ENCODE data around the gene ANKRD62. TPM values are rescaled to one million over a fixed set of nuclear protein-coding genes. Genes with fewer than 3 reads are reported as not detected.

Gene ANKRD62
- total RNA-seq, 8 experiments from 2014 or later, result 0.05 to 0.21 (median 0.14) TPM; not detected in 3

GRCh38 chr18:12088096-12088495 lies 5.5 kb upstream of the ANKRD62 start:
- in situ Hi-C loops (cut with MboI; ENCODE audit: low pct_unique_long_range_greater_than_20kb in 2 of 9, low sequenced_read_pairs in 9 of 9, unreplicated experiment in 9 of 9), result no loop called here
- H3K4me3 ChIP-seq, result no peak overlapping the region
- no peaks in the 10 kb centered on the region for H3K4me1 ChIP-seq (replicated peaks in 1 of 2)
- WGBS, 10 experiments, result 33 to 80% (median 61%) methylated on average over 1 to 2 of the region's 4 CpGs; no CpG with 5 or more reads in 6 of the 10 experiments
- H3K27ac ChIP-seq, result no peak overlapping the region
- no peak for ATAC-seq (replicated peaks in 6 of 8)

- H3K4me3 ChIP-seq, result no peak overlapping the region
- 40 to 80% (median 73%) methylated on average over 1 to 2 of the region's 5 CpGs; no CpG with 5 or more reads in 6 of the 10 experiments for WGBS, 10 experiments
- in situ Hi-C loops (cut with MboI; ENCODE audit: low pct_unique_long_range_greater_than_20kb in 2 of 9, low sequenced_read_pairs in 9 of 9, unreplicated experiment in 9 of 9), result no loop called here
- H3K27ac ChIP-seq, result no peak overlapping the region
- no peaks in the 10 kb centered on the region for H3K4me1 ChIP-seq (replicated peaks in 1 of 2)
- ATAC-seq (replicated peaks in 6 of 8), result no peak
These were observed 4.8 kb upstream of the ANKRD62 start for GRCh38 chr18:12088731-12089375.

GRCh38 chr18:12091538-12092141 lies 2.0 kb upstream of the ANKRD62 start:
- Histone ChIP-seq H3K4me3 (no peak overlapping the region), H3K27ac (no peak overlapping the region), H3K4me1 (replicated peaks in 1 of 2) (no peaks in the 10 kb centered on the region)
- in situ Hi-C loops (cut with MboI; ENCODE audit: low pct_unique_long_range_greater_than_20kb in 2 of 9, low sequenced_read_pairs in 9 of 9, unreplicated experiment in 9 of 9), result no loop called here
- 40 to 83% methylated on average over 1 to 2 of the region's 9 CpGs; no CpG with 5 or more reads in 8 of the 10 experiments for WGBS, 10 experiments
- ATAC-seq (replicated peaks in 6 of 8), result no peak

GRCh38 chr18:12092398-12093229 lies 1.0 kb upstream of the ANKRD62 start:
- H3K27ac ChIP-seq, result no peak overlapping the region
- no peak overlapping the region for H3K4me3 ChIP-seq
- 54 to 93% (median 73%) methylated on average over 1 to 7 of the region's 17 CpGs; no CpG with 5 or more reads in 4 of the 10 experiments for WGBS, 10 experiments
- H3K4me1 ChIP-seq (replicated peaks in 1 of 2), result no peaks in the 10 kb centered on the region
- peak in 3 of 8 experiments; percentile 40 to 78 (median 50) for ATAC-seq (replicated peaks in 6 of 8)
- in situ Hi-C loops (cut with MboI; ENCODE audit: low pct_unique_long_range_greater_than_20kb in 2 of 9, low sequenced_read_pairs in 9 of 9, unreplicated experiment in 9 of 9), result no loop called here

- in situ Hi-C loops (cut with MboI; ENCODE audit: low pct_unique_long_range_greater_than_20kb in 2 of 9, low sequenced_read_pairs in 9 of 9, unreplicated experiment in 9 of 9), result no loop called here
- H3K27ac ChIP-seq, result no peak overlapping the region
- 20 to 92% (median 80%) methylated on average over 1 to 5 of the region's 5 CpGs; no CpG with 5 or more reads in 1 of the 10 experiments for WGBS, 10 experiments
- peak in 1 of 8 experiments; percentile 18 for ATAC-seq (replicated peaks in 6 of 8)
- H3K4me1 ChIP-seq (replicated peaks in 1 of 2), result no peaks in the 10 kb centered on the region
- H3K4me3 ChIP-seq, result no peak overlapping the region
These were observed 4.7 kb downstream of the ANKRD62 start for GRCh38 chr18:12098374-12098773.

GRCh38 chr18:12099160-12099559 lies 5.5 kb downstream of the ANKRD62 start:
- in situ Hi-C loops (cut with MboI; ENCODE audit: low pct_unique_long_range_greater_than_20kb in 2 of 9, low sequenced_read_pairs in 9 of 9, unreplicated experiment in 9 of 9), result no loop called here
- Histone ChIP-seq H3K4me1 (replicated peaks in 1 of 2) (no peaks in the 10 kb centered on the region), H3K4me3 (no peak overlapping the region), H3K27ac (no peak overlapping the region)
- ATAC-seq (replicated peaks in 6 of 8), result no peak

- WGBS, 10 experiments, result 33 to 100% (median 100%) methylated on average over 1 of the region's 1 CpG; no CpG with 5 or more reads in 3 of the 10 experiments
- Histone ChIP-seq H3K27ac (no peak overlapping the region), H3K4me1 (replicated peaks in 1 of 2) (no peaks in the 10 kb centered on the region), H3K4me3 (no peak overlapping the region)
- no peak for ATAC-seq (replicated peaks in 6 of 8)
- in situ Hi-C loops (cut with MboI; ENCODE audit: low pct_unique_long_range_greater_than_20kb in 2 of 9, low sequenced_read_pairs in 9 of 9, unreplicated experiment in 9 of 9), result no loop called here
These were observed 7.6 kb downstream of the ANKRD62 start for GRCh38 chr18:12101266-12101665.

GRCh38 chr18:12102136-12102842 lies 8.6 kb downstream of the ANKRD62 start:
- no peak for ATAC-seq (replicated peaks in 6 of 8)
- H3K4me1 ChIP-seq (replicated peaks in 1 of 2), result no peaks in the 10 kb centered on the region
- in situ Hi-C loops (cut with MboI; ENCODE audit: low pct_unique_long_range_greater_than_20kb in 2 of 9, low sequenced_read_pairs in 9 of 9, unreplicated experiment in 9 of 9), result no loop called here
- no peak overlapping the region for H3K4me3 ChIP-seq
- 38 to 100% (median 79%) methylated on average over 1 to 11 of the region's 13 CpGs for WGBS, 10 experiments
- no peak overlapping the region for H3K27ac ChIP-seq

GRCh38 chr18:12106471-12106870 lies 12.8 kb downstream of the ANKRD62 start:
- in situ Hi-C loops (cut with MboI; ENCODE audit: low pct_unique_long_range_greater_than_20kb in 2 of 9, low sequenced_read_pairs in 9 of 9, unreplicated experiment in 9 of 9), result no loop called here
- no peak overlapping the region for H3K4me3 ChIP-seq
- 20 to 100% (median 61%) methylated on average over 1 to 2 of the region's 2 CpGs for WGBS, 10 experiments
- H3K4me1 ChIP-seq (replicated peaks in 1 of 2), result no peaks in the 10 kb centered on the region
- no peak overlapping the region for H3K27ac ChIP-seq
- no peak for ATAC-seq (replicated peaks in 6 of 8)

- no peak overlapping the region for H3K27ac ChIP-seq
- no peak overlapping the region for H3K4me3 ChIP-seq
- in situ Hi-C loops (cut with MboI; ENCODE audit: low pct_unique_long_range_greater_than_20kb in 2 of 9, low sequenced_read_pairs in 9 of 9, unreplicated experiment in 9 of 9), result no loop called here
- WGBS, 10 experiments, result 7 to 84% (median 63%) methylated on average over 1 to 3 of the region's 3 CpGs
- no peaks in the 10 kb centered on the region for H3K4me1 ChIP-seq (replicated peaks in 1 of 2)
- no peak for ATAC-seq (replicated peaks in 6 of 8)
These were observed 16.2 kb downstream of the ANKRD62 start for GRCh38 chr18:12109836-12110235.

- Histone ChIP-seq H3K4me3 (no peak overlapping the region), H3K27ac (no peak overlapping the region), H3K4me1 (replicated peaks in 1 of 2) (no peaks in the 10 kb centered on the region)
- 59 to 100% (median 88%) methylated on average over 1 to 5 of the region's 5 CpGs for WGBS, 10 experiments
- no peak for ATAC-seq (replicated peaks in 6 of 8)
- in situ Hi-C loops (cut with MboI; ENCODE audit: low pct_unique_long_range_greater_than_20kb in 2 of 9, low sequenced_read_pairs in 9 of 9, unreplicated experiment in 9 of 9), result no loop called here
These were observed 20.5 kb downstream of the ANKRD62 start for GRCh38 chr18:12113999-12114646.

GRCh38 chr18:12119358-12119757 lies 25.7 kb downstream of the ANKRD62 start:
- ATAC-seq (replicated peaks in 6 of 8), result no peak

More at GRCh38 chr18:12119358-12119757, 25.7 kb downstream of the ANKRD62 start:
- 0 to 87% (median 69%) methylated on average over 1 to 2 of the region's 2 CpGs; no CpG with 5 or more reads in 2 of the 10 experiments for WGBS, 10 experiments
- in situ Hi-C loops (cut with MboI; ENCODE audit: low pct_unique_long_range_greater_than_20kb in 2 of 9, low sequenced_read_pairs in 9 of 9, unreplicated experiment in 9 of 9), result no loop called here
- no peak overlapping the region for H3K27ac ChIP-seq
- H3K4me3 ChIP-seq, result no peak overlapping the region
- H3K4me1 ChIP-seq (replicated peaks in 1 of 2), result no peaks in the 10 kb centered on the region

Data from motor neuron (in vitro differentiated cells).